ENCODE measurements around the gene TMEM131.

DNA sequence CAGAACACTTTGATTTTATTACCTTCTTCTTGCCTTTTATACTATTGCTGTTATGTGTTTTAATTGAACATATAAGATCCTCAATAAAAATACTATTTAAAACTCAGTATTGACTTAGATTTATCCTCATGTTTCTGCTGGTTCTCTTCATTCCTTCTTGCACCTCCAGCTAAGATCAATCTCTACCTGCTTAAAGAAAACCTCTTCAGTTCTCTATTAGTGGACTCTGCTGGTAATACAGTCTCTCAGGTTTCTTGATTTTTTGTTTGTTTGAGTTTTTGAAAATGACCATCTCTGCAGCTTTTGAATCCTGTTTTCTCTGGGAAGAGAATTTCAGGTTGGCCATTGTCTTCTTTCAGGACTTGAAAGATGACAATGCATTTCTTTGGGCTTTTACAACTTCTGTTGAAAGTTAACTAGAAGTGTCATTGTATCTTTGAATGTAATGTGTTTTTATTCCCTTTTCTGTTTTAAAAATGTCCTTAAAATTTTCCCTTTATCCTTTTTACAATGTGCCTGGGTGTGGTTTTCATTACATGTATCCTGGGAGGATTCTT, 29.8 kb upstream of the TMEM131 start:
- TF ChIP-seq, protein P1, sequence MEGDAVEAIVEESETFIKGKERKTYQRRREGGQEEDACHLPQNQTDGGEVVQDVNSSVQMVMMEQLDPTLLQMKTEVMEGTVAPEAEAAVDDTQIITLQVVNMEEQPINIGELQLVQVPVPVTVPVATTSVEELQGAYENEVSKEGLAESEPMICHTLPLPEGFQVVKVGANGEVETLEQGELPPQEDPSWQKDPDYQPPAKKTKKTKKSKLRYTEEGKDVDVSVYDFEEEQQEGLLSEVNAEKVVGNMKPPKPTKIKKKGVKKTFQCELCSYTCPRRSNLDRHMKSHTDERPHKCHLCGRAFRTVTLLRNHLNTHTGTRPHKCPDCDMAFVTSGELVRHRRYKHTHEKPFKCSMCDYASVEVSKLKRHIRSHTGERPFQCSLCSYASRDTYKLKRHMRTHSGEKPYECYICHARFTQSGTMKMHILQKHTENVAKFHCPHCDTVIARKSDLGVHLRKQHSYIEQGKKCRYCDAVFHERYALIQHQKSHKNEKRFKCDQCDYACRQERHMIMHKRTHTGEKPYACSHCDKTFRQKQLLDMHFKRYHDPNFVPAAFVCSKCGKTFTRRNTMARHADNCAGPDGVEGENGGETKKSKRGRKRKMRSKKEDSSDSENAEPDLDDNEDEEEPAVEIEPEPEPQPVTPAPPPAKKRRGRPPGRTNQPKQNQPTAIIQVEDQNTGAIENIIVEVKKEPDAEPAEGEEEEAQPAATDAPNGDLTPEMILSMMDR (IDR thresholded peaks at IDR 0.05), result peak in 1 of 12 donors; percentile 15
- TF ChIP-seq POLR2A (IDR thresholded peaks at IDR 0.05), result no peak

All from heart left ventricle (tissue), 13 donors.